B cell (primary cell): ENCODE data around the gene HOXA4. TPM values are rescaled to one million over a fixed set of nuclear protein-coding genes. Genes with fewer than 3 reads are reported as not detected.

Experiments used
- ATAC-seq: fragments of 200-7000 bp; cut with Tn5 transposase; one replicate; pipeline ENCODE4 v1.10.0; 2021; ENCODE audit warnings: low read depth, mild to moderate bottlenecking, moderate number of reproducible peaks, moderate library complexity
- CTCF ChIA-PET: fragments of 350-600 bp; sonication (Branson Sonifier 250); formaldehyde crosslinking; loops from one replicate; lab custom pipeline; 2021; ENCODE audit warnings: antibody characterized with exemption, inconsistent platforms; lab: Charles Lee
- POLR2A ChIA-PET: fragments of 350-600 bp; sonication (Branson Sonifier 250); formaldehyde crosslinking; loops from one replicate; lab custom pipeline; 2021; ENCODE audit warnings: antibody characterized with exemption; lab: Charles Lee
- DNase-seq: peaks from one replicate; pipeline ENCODE4 v3.0.0; 2013
- H2AFZ ChIP-seq: 2 replicates; pipeline ENCODE4 v1.6.1; 2012; ENCODE audit warnings: mild to moderate bottlenecking, low read depth, low read length; ENCODE audit not compliant: insufficient read depth, poor library complexity, severe bottlenecking
- H3K27ac ChIP-seq, 2 donors: 1 replicate in 1 of 2; 2 replicates in 1 of 2; pipeline ENCODE4 v1.5.1; 2012 to 2013; ENCODE audit warnings: low read length in 2 of 2, mild to moderate bottlenecking in 2 of 2, moderate library complexity in 1 of 2
- H3K27me3 ChIP-seq, 4 experiments: fragments of 200-600 bp in 1 of 4; sonication (generic) in 1 of 4; replicated peaks in 1 of 4; 1 replicate in 2 of 4; 2 replicates in 2 of 4; pipeline versions ENCODE4 v1.6.1 to v1.7.0; 2013 to 2016; ENCODE audit warnings: low read length in 3 of 4, mild to moderate bottlenecking in 2 of 4, mixed read lengths in 1 of 4, moderate library complexity in 1 of 4; ENCODE audit not compliant: insufficient read depth in 4 of 4, control insufficient read depth in 3 of 4; ENCODE audit errors: control extremely low read depth in 1 of 4
- H3K36me3 ChIP-seq, 2 experiments: replicated peaks in 1 of 2; 1 replicate in 1 of 2; 2 replicates in 1 of 2; pipeline versions ENCODE4 v1.6.1 to v1.7.1; 2013; ENCODE audit warnings: low read length in 1 of 2; ENCODE audit not compliant: insufficient read depth in 2 of 2, control insufficient read depth in 1 of 2; ENCODE audit errors: control extremely low read depth in 1 of 2, extremely low read depth in 1 of 2
- H3K4me1 ChIP-seq, 2 donors: fragments of 200-600 bp in 1 of 2; sonication (generic) in 1 of 2; 1 replicate in 1 of 2; 2 replicates in 1 of 2; pipeline versions ENCODE4 v1.5.1 to v1.6.1; 2013 to 2017; ENCODE audit warnings: low read length in 2 of 2; ENCODE audit not compliant: control insufficient read depth in 2 of 2, insufficient read depth in 2 of 2
- H3K4me2 ChIP-seq: replicated peaks from 2 replicates; pipeline ENCODE3; 2012; ENCODE audit warnings: mild to moderate bottlenecking, low read depth, low read length; ENCODE audit not compliant: poor library complexity, severe bottlenecking
- H3K4me3 ChIP-seq, 5 experiments: fragments of 200-600 bp in 1 of 5; sonication (generic) in 1 of 5; 1 replicate in 3 of 5; 2 replicates in 2 of 5; pipeline versions ENCODE4 v1.5.1 to v1.7.0; 2011 to 2016; ENCODE audit warnings: low read length in 4 of 5, mild to moderate bottlenecking in 4 of 5, low read depth in 2 of 5, control low read depth in 1 of 5, moderate library complexity in 1 of 5; ENCODE audit not compliant: insufficient read depth in 1 of 5; ENCODE audit errors: control extremely low read depth in 1 of 5, extremely low read depth in 1 of 5
- H3K79me2 ChIP-seq: fragments of 200-600 bp; sonication (generic); one replicate; pipeline ENCODE4 v1.6.0; 2016; ENCODE audit warnings: low read length; ENCODE audit not compliant: control insufficient read depth, insufficient read depth
- H3K9ac ChIP-seq: fragments of 200-600 bp; sonication (generic); 2 replicates; pipeline ENCODE4 v1.6.1; 2017; ENCODE audit warnings: mild to moderate bottlenecking, low read length, moderate library complexity
- H3K9me3 ChIP-seq, 3 donors: one replicate each; pipeline versions ENCODE4 v1.6.1 to v1.7.1; 2013; ENCODE audit warnings: low read length in 2 of 3; ENCODE audit not compliant: control insufficient read depth in 2 of 3, insufficient read depth in 1 of 3; ENCODE audit errors: control extremely low read depth in 1 of 3
- H4K20me1 ChIP-seq: 2 replicates; pipeline ENCODE4 v1.6.0; 2012; ENCODE audit warnings: mild to moderate bottlenecking, low read length; ENCODE audit not compliant: insufficient read depth, control insufficient read depth, poor library complexity, severe bottlenecking
- H3K27ac Mint-ChIP-seq: one replicate; pipeline ENCODE4 v1.8.0; 2021; ENCODE audit warnings: mixed read lengths
- H3K27me3 Mint-ChIP-seq: one replicate; pipeline ENCODE4 v1.8.0; 2021; ENCODE audit warnings: mixed read lengths
- H3K4me1 Mint-ChIP-seq: one replicate; pipeline ENCODE4 v1.8.0; 2021; ENCODE audit warnings: mixed read lengths
- H3K4me3 Mint-ChIP-seq: one replicate; pipeline ENCODE4 v1.8.0; 2021; ENCODE audit warnings: mixed read lengths
- H3K9me3 Mint-ChIP-seq: one replicate; pipeline ENCODE4 v1.8.0; 2022; ENCODE audit warnings: mixed read lengths; ENCODE audit not compliant: insufficient read depth
- EZH2 ChIP-seq: IDR thresholded peaks from 2 replicates; pipeline ENCODE4 v1.6.1; 2012; ENCODE audit warnings: borderline replicate concordance, low read depth, mild to moderate bottlenecking, moderate library complexity, low read length; ENCODE audit not compliant: insufficient read depth, poor library complexity, severe bottlenecking
- WGBS: methylation state at CpG from one replicate; pipeline ENCODE4 v1.1.5; 2013; ENCODE audit warnings: missing lambda C conversion rate; ENCODE audit not compliant: insufficient coverage; 5-methylcytosine and 5-hydroxymethylcytosine counted together
- intact Hi-C: fragments of 100-400 bp; cut with micrococcal nuclease; formaldehyde crosslinking; loops from one replicate; pipeline ENCODE4 v1.10.0; 2022
- polyA plus RNA-seq: library from polyadenylated mRNA; depleted of rRNA; stranded (reverse); fragments of >200 nt; gene quantifications from 2 replicates; pipeline ENCODE4 v1.2.3, GENCODE V29; 2012
- total RNA-seq, 2 donors: library from RNA; stranded (reverse); fragments of 120-200 nt in 1 of 2; gene quantifications; 1 replicate in 1 of 2; 2 replicates in 1 of 2; pipeline versions ENCODE4 v1.2.3 to v1.2.4, GENCODE V29; 2013 to 2022
- TF ChIP-seq, protein P1 (sequence below): fragments of 200-600 bp; IDR thresholded peaks from one replicate; pipeline ENCODE4 v1.8.0; 2022; ENCODE audit warnings: antibody characterized with exemption, mild to moderate bottlenecking

The HOXA4 gene
- total and polyA plus RNA-seq, 2 donors (not counting 1 experiment from before 2014, with no cell fraction given): 0.30 TPM; not detected in 1

DNA sequence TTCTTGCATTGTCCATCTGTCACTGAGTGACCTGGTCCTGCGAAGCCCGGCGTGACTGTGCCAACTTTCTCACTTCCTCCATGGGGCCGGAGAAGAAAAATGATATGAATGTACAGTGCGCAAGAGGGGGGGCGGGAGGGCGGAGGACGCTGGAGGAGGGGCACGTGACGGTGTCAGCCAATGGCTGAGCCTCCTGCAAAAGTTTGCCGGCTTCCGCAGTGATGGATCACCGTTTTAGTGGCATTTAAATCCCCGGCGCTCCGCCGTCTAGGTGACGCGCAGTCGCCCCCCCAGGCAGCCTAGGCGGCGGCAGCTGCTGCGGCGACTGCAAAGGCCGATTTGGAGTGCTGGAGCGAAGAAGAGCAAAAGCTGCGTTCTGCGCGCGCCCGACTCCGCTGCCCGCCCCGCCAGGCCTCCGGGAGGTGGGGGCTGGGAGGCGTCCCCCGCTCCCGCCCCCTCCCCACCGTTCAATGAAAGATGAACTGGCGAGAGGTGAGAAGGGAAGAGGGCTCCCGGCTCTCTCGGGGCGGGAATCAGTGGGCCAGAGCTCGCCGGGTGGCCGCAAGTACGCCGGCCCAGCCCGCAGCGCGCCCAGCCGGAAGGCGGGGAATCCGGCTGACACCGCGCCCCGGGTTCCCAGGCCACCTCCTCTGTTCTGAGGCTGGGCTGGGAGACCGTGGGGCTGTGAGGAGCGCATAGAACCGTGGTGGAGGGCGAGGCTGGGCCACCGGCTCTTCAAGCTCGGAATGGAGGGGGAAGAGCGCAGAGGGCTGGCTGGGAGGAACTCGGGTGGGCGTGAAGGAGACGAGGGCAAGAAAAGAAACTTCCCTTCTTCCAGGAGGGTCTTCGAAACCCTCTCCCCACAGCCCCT lies 34.4 kb downstream of the HOXA4 start, which contains the start of gene HOXA1:
TSS of gene HOXA1 (minus strand) at position 104 of the 871 bp plus-strand sequence. CDS start at position 16, 88 bp downstream.
- under 1% methylated on average over 50 of the region's 68 CpGs for WGBS
- Histone ChIP-seq H4K20me1 (peaks cover 12% of the 10 kb centered on the region), H3K9ac (peak within 1 kb of the TSS; percentile 91), H3K4me2 (peak within 1 kb of the TSS; percentile 97), H3K36me3 (no peaks in the 10 kb centered on the region), H3K27ac (peak within 1 kb of the TSS; percentile 2 to 53), H3K79me2 (no peaks in the 10 kb centered on the region), H2AFZ (peak within 1 kb of the TSS; percentile 93), H3K4me3 (peak within 1 kb of the TSS; percentile 68 to 91 (median 79)), H3K27me3 (peaks cover 2 to 79% (median 46%) of the 10 kb centered on the region in 4 experiments), H3K9me3 (peaks cover 0 to 21% (median 0%) of the 10 kb centered on the region in 3 donors), H3K4me1 (peaks cover 32 to 37% of the 10 kb centered on the region in 2 donors)
- Mint-ChIP-seq H3K27me3 (peaks cover 59% of the 10 kb centered on the region), H3K4me1 (peaks cover 32% of the 10 kb centered on the region), H3K9me3 (no peaks in the 10 kb centered on the region), H3K4me3 (peak within 1 kb of the TSS; percentile 88), H3K27ac (peak within 1 kb of the TSS; percentile 73)
- ChIA-PET CTCF (interaction anchor here (0.7 to 1.0 kb wide), 5 partner anchors 55 to 415 kb away, joined by 3 to 4 read pairs (median 3); no protein-coding TSS in a partner anchor), POLR2A (interaction anchor here (0.6 kb wide), 1 partner anchor 433 kb away, joined by 5 read pairs; no protein-coding TSS in a partner anchor)
- intact Hi-C loops: loop anchor here (1.0 to 5.0 kb wide), 6 partner anchors 35 to 1234 kb away; partner anchors contain the start of gene SKAP2
- TF ChIP-seq, protein P1, sequence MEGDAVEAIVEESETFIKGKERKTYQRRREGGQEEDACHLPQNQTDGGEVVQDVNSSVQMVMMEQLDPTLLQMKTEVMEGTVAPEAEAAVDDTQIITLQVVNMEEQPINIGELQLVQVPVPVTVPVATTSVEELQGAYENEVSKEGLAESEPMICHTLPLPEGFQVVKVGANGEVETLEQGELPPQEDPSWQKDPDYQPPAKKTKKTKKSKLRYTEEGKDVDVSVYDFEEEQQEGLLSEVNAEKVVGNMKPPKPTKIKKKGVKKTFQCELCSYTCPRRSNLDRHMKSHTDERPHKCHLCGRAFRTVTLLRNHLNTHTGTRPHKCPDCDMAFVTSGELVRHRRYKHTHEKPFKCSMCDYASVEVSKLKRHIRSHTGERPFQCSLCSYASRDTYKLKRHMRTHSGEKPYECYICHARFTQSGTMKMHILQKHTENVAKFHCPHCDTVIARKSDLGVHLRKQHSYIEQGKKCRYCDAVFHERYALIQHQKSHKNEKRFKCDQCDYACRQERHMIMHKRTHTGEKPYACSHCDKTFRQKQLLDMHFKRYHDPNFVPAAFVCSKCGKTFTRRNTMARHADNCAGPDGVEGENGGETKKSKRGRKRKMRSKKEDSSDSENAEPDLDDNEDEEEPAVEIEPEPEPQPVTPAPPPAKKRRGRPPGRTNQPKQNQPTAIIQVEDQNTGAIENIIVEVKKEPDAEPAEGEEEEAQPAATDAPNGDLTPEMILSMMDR: no peak
- TF ChIP-seq EZH2: no peak
- DNase-seq (peak; percentile 84), ATAC-seq (peak; percentile 82)
